NCI-H524 (cell line): Measurements from ENCODE around the gene MS4A12.
"Not testable (repeated sequence)": the region's sequence is repeated elsewhere in the genome, so short reads cannot be mapped to it uniquely, and the experiment has no call there.

Experiments used
- DNase-seq, 2 experiments: peaks; one replicate each; lab custom pipeline; 2025; lab: John Stamatoyannopoulos, UW

The MS4A12 gene

GRCh38 chr11:60492488-60493009 lies at the start of gene MS4A12:
Gene MS4A12 (plus strand): TSS chr11:60492778. CDS start chr11:60497319, 4,541 bp downstream.
- DNase-seq = no peak

GRCh38 chr11:60447070-60447469 lies 45.5 kb upstream of the MS4A12 start:
- DNase-seq = no peak

GRCh38 chr11:60447846-60448245 lies 44.7 kb upstream of the MS4A12 start:
- DNase-seq = no peak

- not testable (repeated sequence) for DNase-seq
These were observed 41.4 kb upstream of the MS4A12 start for GRCh38 chr11:60451185-60451584.

GRCh38 chr11:60454212-60454611 lies 38.4 kb upstream of the MS4A12 start:
- no peak for DNase-seq

- DNase-seq = no peak
These were observed 37.0 kb upstream of the MS4A12 start, which contains the start of gene MS4A1 for GRCh38 chr11:60455531-60456042. Gene MS4A1 (plus strand): TSS chr11:60455847. CDS start chr11:60462375, 6,528 bp downstream.

GRCh38 chr11:60457576-60457975 lies 35.0 kb upstream of the MS4A12 start:
- DNase-seq = no peak

- no peak for DNase-seq
These were observed 33.2 kb upstream of the MS4A12 start for GRCh38 chr11:60459345-60459744.

- no peak for DNase-seq
These were observed 23.7 kb upstream of the MS4A12 start for GRCh38 chr11:60468829-60469228.

GRCh38 chr11:60469723-60470122 lies 22.9 kb upstream of the MS4A12 start:
- DNase-seq = no peak

- DNase-seq = no peak
These were observed 15.5 kb upstream of the MS4A12 start for GRCh38 chr11:60477035-60477445.

- DNase-seq = no peak
These were observed 10.2 kb upstream of the MS4A12 start for GRCh38 chr11:60482361-60482760.

- peak; percentile 8 to 46 for DNase-seq
These were observed 6.6 kb upstream of the MS4A12 start for GRCh38 chr11:60485987-60486386.

- no peak for DNase-seq
These were observed 876 bp downstream of the MS4A12 start for GRCh38 chr11:60493454-60493853.

GRCh38 chr11:60498399-60498798 lies 5.8 kb downstream of the MS4A12 start:
- DNase-seq = no peak

- no peak for DNase-seq
These were observed 6.3 kb downstream of the MS4A12 start for GRCh38 chr11:60498853-60499252.

- DNase-seq = no peak
These were observed 7.8 kb downstream of the MS4A12 start for GRCh38 chr11:60500276-60500910.

GRCh38 chr11:60502221-60502775 lies 9.7 kb downstream of the MS4A12 start:
- DNase-seq = no peak

GRCh38 chr11:60504219-60504905 lies 11.8 kb downstream of the MS4A12 start:
- DNase-seq = no peak

GRCh38 chr11:60509609-60510008 lies 17.0 kb downstream of the MS4A12 start:
- not testable (repeated sequence) for DNase-seq

- not testable (repeated sequence) for DNase-seq
These were observed 17.6 kb downstream of the MS4A12 start for GRCh38 chr11:60510209-60510608.

- peak in 1 of 2 experiments; percentile 8 for DNase-seq
These were observed 18.8 kb downstream of the MS4A12 start for GRCh38 chr11:60511393-60511792.
